ENCODE data around the gene MRPL28. TPM values are rescaled to one million over a fixed set of nuclear protein-coding genes. Genes with fewer than 3 reads are reported as not detected.
A peak's percentile ranks its signal among the peaks of the same experiment; 100 is the strongest.

Gene MRPL28
- total RNA-seq, 1 experiment from 2014 or later = 61.4 TPM

DNA sequence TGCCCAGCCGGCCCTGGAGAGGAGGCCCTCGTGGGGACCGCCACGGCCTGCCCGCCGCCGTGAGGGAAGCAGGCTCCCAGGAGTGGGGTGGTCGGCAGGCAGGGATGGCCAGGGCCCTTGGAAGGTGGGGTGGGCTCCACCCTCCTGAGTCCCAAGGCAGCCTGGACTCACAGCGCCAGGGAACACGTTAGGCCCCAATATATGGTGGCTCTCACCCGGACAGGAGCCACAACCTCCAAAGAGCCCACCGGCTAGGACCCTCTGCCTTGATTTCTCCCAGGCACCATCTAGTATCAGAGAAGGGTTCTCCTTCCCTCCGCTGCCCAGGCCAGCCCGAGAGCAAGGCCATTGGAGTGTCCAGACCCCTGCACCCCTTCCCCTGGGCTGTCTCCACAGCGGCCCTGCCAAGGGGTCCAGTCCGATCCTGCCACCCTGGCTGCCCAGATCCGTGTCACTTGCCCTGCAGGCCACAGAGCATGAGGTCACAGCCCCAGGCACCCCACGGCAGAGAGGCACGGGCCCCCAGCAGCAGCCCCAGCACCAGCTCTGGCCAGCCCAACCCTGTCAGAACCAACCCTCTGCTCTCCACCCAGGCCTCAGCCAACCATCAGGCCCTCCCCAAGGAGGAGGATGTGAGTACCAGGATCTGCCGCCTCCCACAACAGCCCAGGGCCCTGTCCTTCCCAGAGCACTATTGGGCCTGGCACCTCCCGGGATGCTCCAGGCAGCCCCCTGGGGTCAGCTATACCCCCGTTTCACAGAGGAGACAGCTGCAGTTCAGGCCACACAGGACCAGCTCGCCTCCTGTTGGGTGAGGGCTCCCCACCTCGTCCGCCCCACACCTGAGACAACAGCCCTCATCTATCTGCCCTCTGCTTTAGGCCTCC lies 16.7 kb downstream of the MRPL28 start:
- Histone ChIP-seq H4K20me1 (ENCODE audit: insufficient read depth) (no peaks in the 10 kb centered on the region), H3K36me3 (ENCODE audit: control insufficient read depth in 1 of 2, insufficient read depth in 2 of 2, low read length in 2 of 2) (0 out of 4 replicates have a peak, but pooled peaks cover 0 to 4% of the 10 kb centered on the region in 2 experiments), H3K27me3 (ENCODE audit: insufficient read depth, low read length) (no peaks in the 10 kb centered on the region), H2AFZ (ENCODE audit: low read depth, low read length, poor library complexity, severe bottlenecking) (no peak overlapping the region), H3K9me3 (ENCODE audit: control insufficient read depth in 1 of 2, insufficient read depth in 1 of 2, low read depth in 1 of 2, low read length in 2 of 2) (no peaks in the 10 kb centered on the region), H3K9ac (ENCODE audit: low read length) (peak overlapping the region; percentile 39), H3K4me3 (replicated peaks in 1 of 2; ENCODE audit: low read depth in 1 of 2, low read length in 2 of 2) (peak overlapping the region; percentile 26 to 45), H3K4me2 (ENCODE audit: low read length) (peak overlapping the region; percentile 65), H3K4me1 (ENCODE audit: control insufficient read depth in 1 of 2, insufficient read depth in 2 of 2, low read length in 2 of 2) (peaks cover 2 to 7% of the 10 kb centered on the region in 2 experiments; a peak in 1 of 4 replicates), H3K9me2 (ENCODE audit: insufficient read depth) (no peaks in the 10 kb centered on the region), H3K27ac (ENCODE audit: low read depth, low read length) (peak overlapping the region; percentile 53; the same call in 1 of the 2 replicates), H3K79me2 (ENCODE audit: insufficient read depth, low read length) (peaks cover 28% of the 10 kb centered on the region)
- BruUV-seq (replicated peaks) = no TSS peak
- ChIA-PET POLR2A (interaction anchor here (0.7 to 1.0 kb wide), 2 partner anchors 17 to 124 kb away, joined by 3 read pairs; partner anchors contain the start of gene MRPL28), RAD21 (ENCODE audit: low non-redundant PET in 1 of 2, low total read pairs in 2 of 2, uncharacterized antibody in 2 of 2, unreplicated experiment in 2 of 2) (interaction anchor here in 1 of 2 experiments (1.0 kb wide), 1 partner anchor 8 kb away, joined by 6 read pairs; no protein-coding TSS in a partner anchor), CTCF (interaction anchor here (0.6 to 1.3 kb wide), 6 partner anchors 9 to 257 kb away, joined by 3 to 10 read pairs (median 4); partner anchors contain the start of gene MRPL28)
- no peak for TF ChIP-seq YY1 (IDR thresholded peaks at IDR 0.05; ENCODE audit: extremely low read depth, insufficient replicate concordance, low read depth, low read length)
- no peak for TF ChIP-seq EGR1 (IDR thresholded peaks at IDR 0.05; ENCODE audit: low read depth)
- TF ChIP-seq, protein P1, sequence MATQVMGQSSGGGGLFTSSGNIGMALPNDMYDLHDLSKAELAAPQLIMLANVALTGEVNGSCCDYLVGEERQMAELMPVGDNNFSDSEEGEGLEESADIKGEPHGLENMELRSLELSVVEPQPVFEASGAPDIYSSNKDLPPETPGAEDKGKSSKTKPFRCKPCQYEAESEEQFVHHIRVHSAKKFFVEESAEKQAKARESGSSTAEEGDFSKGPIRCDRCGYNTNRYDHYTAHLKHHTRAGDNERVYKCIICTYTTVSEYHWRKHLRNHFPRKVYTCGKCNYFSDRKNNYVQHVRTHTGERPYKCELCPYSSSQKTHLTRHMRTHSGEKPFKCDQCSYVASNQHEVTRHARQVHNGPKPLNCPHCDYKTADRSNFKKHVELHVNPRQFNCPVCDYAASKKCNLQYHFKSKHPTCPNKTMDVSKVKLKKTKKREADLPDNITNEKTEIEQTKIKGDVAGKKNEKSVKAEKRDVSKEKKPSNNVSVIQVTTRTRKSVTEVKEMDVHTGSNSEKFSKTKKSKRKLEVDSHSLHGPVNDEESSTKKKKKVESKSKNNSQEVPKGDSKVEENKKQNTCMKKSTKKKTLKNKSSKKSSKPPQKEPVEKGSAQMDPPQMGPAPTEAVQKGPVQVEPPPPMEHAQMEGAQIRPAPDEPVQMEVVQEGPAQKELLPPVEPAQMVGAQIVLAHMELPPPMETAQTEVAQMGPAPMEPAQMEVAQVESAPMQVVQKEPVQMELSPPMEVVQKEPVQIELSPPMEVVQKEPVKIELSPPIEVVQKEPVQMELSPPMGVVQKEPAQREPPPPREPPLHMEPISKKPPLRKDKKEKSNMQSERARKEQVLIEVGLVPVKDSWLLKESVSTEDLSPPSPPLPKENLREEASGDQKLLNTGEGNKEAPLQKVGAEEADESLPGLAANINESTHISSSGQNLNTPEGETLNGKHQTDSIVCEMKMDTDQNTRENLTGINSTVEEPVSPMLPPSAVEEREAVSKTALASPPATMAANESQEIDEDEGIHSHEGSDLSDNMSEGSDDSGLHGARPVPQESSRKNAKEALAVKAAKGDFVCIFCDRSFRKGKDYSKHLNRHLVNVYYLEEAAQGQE (IDR thresholded peaks at IDR 0.05; ENCODE audit: low read depth) = no peak
- TF ChIP-seq TCF7L2 (IDR thresholded peaks at IDR 0.05; ENCODE audit: borderline replicate concordance, extremely low read depth, insufficient read depth, insufficient read length) = no peak
- TF ChIP-seq, protein P2, sequence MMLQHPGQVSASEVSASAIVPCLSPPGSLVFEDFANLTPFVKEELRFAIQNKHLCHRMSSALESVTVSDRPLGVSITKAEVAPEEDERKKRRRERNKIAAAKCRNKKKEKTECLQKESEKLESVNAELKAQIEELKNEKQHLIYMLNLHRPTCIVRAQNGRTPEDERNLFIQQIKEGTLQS (IDR thresholded peaks at IDR 0.05) = no peak
- no peak for TF ChIP-seq RAD21 (IDR thresholded peaks at IDR 0.05; ENCODE audit: low read depth)
- TF ChIP-seq SP1 (IDR thresholded peaks at IDR 0.05; ENCODE audit: low read depth) = no peak
- TF ChIP-seq ZNF274 (IDR thresholded peaks at IDR 0.05; ENCODE audit: low read depth, low read length) = no peak
- no peak for TF ChIP-seq SRF (IDR thresholded peaks at IDR 0.05; ENCODE audit: low read depth)
- TF ChIP-seq EZH2phosphoT487 (IDR thresholded peaks at IDR 0.05; ENCODE audit: borderline replicate concordance) = no peak
- TF ChIP-seq ELF1 (IDR thresholded peaks at IDR 0.05; ENCODE audit: borderline replicate concordance, low read depth) = no peak
- TF ChIP-seq, protein P3, sequence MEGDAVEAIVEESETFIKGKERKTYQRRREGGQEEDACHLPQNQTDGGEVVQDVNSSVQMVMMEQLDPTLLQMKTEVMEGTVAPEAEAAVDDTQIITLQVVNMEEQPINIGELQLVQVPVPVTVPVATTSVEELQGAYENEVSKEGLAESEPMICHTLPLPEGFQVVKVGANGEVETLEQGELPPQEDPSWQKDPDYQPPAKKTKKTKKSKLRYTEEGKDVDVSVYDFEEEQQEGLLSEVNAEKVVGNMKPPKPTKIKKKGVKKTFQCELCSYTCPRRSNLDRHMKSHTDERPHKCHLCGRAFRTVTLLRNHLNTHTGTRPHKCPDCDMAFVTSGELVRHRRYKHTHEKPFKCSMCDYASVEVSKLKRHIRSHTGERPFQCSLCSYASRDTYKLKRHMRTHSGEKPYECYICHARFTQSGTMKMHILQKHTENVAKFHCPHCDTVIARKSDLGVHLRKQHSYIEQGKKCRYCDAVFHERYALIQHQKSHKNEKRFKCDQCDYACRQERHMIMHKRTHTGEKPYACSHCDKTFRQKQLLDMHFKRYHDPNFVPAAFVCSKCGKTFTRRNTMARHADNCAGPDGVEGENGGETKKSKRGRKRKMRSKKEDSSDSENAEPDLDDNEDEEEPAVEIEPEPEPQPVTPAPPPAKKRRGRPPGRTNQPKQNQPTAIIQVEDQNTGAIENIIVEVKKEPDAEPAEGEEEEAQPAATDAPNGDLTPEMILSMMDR (IDR thresholded peaks at IDR 0.05 in 2 of 3, conservative IDR thresholded peaks at IDR 0.05 in 1 of 3; ENCODE audit: borderline replicate concordance in 1 of 3, insufficient read depth in 1 of 3, low read depth in 2 of 3, low read length in 2 of 3) = no peak
- no peak for TF ChIP-seq CBX3 (IDR thresholded peaks at IDR 0.05; ENCODE audit: low read depth)
- TF ChIP-seq FOSL1 (IDR thresholded peaks at IDR 0.05; ENCODE audit: low read depth) = no peak
- no peak for TF ChIP-seq POLR2A (IDR thresholded peaks at IDR 0.05; ENCODE audit: borderline replicate concordance, extremely low read depth, insufficient read depth, insufficient read length)
- TF ChIP-seq SIN3A (IDR thresholded peaks at IDR 0.05; ENCODE audit: low read depth) = no peak
- no peak for TF ChIP-seq EZH2 (IDR thresholded peaks at IDR 0.05)
- no peak for TF ChIP-seq JUND (IDR thresholded peaks at IDR 0.05)
- TF ChIP-seq ZFX (IDR thresholded peaks at IDR 0.05) = no peak
- no peak for TF ChIP-seq CEBPB (IDR thresholded peaks at IDR 0.05; ENCODE audit: low read depth)
- DNase-seq (ENCODE audit: low read depth, low spot score) (no peak), ATAC-seq (no peak)
- intact Hi-C loops (cut with micrococcal nuclease) = loop anchor here (5.0 kb wide), 1 partner anchor 126 kb away; the partner anchor contains the start of gene LUC7L

Data from HCT116 (cell line).